Stimulated activated CD8-positive, alpha-beta memory T cell treated with anti-CD3 and anti-CD28 coated beads, Interleukin-15, amount 100 ng/mL, for 48 hours (primary cell): ENCODE measurements around the gene CD164L2.
A peak's percentile ranks its signal among the peaks of the same experiment; 100 is the strongest.

ENCODE experiments used
- DNase-seq, 2 donors: peaks; one replicate each; pipeline ENCODE4 v3.0.0-alpha.2; 2020; ENCODE audit warnings: low read depth in 2 of 2

The CD164L2 gene

GRCh38 chr1:27346991-27347624, 36.0 kb downstream of the CD164L2 start:
- DNase-seq = no peak

- no peak for DNase-seq
Measured at GRCh38 chr1:27346357-27346756, 36.8 kb downstream of the CD164L2 start.

DNA sequence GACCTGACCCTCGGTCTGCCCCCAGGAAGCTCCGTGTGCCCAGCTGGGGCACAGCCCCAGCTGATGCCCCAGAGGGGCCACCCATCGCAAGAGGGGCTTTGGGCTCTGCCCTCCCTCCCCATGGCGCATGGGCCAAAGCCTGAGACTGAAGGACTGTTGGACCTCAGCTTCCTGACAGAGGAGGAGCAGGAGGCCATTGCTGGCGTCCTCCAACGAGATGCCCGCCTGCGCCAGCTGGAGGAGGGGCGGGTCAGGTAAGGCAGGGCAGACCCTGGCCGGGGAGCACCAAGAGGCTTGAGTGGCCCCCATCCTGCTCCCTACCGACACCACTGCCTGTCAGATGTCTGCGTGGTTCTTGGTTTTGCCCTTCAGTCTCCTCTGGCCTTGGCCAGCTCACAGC, 37.9 kb downstream of the CD164L2 start:
- DNase-seq = no peak

- DNase-seq = no peak
Measured at GRCh38 chr1:27343639-27344025, 39.5 kb downstream of the CD164L2 start.

DNA sequence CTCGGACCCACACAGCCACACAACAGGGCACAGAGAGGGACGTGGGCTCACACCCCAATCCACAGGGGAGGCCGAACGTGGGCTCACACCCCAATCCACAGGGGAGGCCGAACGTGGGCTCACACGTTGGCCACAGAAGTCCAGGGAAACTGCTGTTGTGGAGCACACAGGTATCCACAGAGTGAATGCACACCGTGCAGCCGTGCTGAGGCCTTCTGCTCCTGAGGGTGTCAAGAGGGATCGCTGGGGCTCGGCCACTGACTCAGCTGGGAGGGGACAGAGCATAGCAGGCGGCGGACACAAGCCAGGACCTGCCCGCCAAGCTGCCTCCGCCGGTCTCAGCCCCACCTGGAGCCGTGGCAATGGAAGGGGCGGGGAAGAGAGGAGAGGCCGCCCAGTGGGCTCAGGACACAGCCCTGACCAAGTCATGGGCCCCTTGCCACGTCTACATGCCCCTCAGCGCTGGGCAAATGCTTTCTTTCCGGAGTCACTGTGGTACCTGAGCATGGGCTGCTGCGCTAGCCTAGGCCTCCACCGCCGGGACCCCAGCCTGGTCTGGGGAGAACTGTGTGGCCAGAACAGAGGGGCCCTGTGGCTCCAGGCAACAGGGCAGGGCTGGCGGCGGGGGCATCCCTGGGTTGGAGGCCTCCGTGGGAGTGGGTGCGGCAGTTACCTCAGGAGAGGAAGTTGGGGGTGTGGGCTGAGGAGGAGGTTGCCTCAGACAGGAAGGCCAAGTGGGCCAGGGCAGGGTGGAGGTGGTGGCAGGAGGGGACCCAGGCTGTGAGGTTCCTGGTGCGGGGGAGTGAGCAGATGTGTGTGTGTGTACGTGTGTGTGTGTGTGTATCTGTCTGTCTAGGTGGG, 40.1 kb downstream of the CD164L2 start:
- peak in 1 of 2 donors; percentile 43 for DNase-seq

GRCh38 chr1:27342391-27342777, 40.7 kb downstream of the CD164L2 start:
- DNase-seq = no peak

- peak in 1 of 2 donors; percentile 61 for DNase-seq
Measured at GRCh38 chr1:27341525-27342252, 41.4 kb downstream of the CD164L2 start, which contains the start of gene SYTL1. Gene SYTL1, plus strand, starts transcription at chr1:27342022. Its CDS starts 3,313 bp downstream, at chr1:27345335.

- no peak for DNase-seq
Measured at GRCh38 chr1:27339213-27339612, 43.9 kb downstream of the CD164L2 start.

DNA sequence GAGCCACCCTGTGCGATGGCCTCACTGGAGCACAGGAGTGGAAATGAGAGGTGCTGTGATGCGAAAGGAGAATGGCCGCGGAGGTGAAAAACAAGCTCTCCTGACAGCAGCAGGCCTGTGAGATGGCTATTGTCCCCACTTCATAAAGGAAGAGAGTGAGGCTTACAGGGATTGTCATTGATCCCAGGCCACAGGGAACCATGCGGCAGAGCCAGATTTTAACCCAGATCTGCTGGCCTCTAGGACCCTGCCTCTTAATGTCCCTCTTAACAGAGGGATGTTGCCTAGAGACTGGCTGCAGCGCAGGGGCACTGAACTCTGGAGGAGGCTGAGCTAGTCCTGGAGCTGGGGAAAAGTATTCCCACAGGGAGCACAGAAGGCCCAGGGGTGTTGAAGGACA, 44.4 kb downstream of the CD164L2 start:
- no peak for DNase-seq

GRCh38 chr1:27336756-27337155, 46.4 kb downstream of the CD164L2 start:
- DNase-seq = no peak

DNA sequence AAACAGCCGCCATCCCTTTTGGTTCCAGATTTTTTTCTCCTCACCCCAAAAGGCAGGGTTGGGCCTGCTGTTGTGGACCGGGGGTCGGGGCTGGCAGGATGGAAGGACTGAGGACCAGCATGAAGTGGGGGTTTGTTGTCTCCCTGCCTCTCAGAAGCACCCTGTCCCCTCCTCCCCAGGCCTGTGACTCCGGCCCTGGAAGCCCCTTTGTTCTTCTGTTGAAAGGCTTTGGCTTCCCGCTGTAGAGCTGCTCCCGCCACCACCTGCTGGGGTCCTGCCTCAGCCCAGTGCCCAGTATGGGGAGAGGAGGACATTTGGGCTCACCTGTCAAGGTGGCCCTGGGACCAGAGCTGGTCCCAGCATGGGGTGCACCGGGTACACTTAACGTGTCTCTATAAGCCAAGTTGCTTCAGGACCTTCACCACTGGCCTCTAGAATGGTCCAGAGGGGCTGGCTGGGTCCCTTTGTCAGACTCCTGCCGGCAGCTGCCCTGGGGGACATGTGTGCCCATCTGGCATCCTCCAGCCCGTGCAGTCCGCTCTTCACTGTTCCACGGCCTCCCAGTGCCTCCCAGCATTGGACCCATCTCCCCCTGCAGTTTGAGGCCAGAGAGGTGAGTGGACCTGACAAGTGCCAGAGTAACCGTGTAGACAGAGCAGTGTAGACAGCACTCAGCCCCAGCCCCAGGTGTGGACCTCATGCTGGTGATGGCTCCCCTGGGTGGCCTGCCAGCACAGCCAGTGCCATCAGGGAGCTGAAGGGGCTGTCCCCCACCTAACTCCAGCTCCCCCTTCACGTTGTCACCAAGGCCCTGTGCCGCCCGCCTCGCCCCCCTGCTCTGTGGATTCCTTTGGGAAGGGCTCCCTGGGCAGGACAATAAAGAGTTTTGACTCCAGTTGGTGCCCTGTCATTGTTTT, 47.4 kb downstream of the CD164L2 start:
- no peak for DNase-seq

GRCh38 chr1:27333717-27334279, 49.3 kb downstream of the CD164L2 start:
- DNase-seq = no peak

- DNase-seq = peak; percentile 23 to 24
Measured at GRCh38 chr1:27332536-27333281, 50.4 kb downstream of the CD164L2 start.

DNA sequence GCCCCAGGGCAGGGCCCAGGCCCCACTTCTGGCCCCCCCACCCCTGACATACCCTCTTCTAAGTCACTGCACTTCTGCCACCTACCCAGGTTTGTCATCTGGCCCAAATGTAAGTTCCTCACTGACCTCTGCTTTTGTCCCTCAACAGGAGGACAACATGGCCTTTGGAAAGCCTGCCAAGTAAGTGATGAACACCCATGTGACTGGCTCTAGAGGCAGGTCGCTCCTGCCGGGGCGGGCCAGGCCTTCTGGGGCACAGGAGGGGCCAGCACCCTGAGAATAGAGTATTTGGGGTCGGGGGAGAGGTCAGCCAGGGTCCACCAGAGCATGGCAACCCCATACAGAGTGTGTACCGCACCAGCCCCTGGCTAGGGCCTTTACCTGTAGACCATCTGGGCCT, 51.2 kb downstream of the CD164L2 start:
- DNase-seq = no peak

- DNase-seq = no peak
Measured at GRCh38 chr1:27331426-27331825, 51.7 kb downstream of the CD164L2 start.

GRCh38 chr1:27330786-27331185, 52.3 kb downstream of the CD164L2 start:
- no peak for DNase-seq
